ENCODE results near the gene BDKRB2.

Gene BDKRB2

DNA sequence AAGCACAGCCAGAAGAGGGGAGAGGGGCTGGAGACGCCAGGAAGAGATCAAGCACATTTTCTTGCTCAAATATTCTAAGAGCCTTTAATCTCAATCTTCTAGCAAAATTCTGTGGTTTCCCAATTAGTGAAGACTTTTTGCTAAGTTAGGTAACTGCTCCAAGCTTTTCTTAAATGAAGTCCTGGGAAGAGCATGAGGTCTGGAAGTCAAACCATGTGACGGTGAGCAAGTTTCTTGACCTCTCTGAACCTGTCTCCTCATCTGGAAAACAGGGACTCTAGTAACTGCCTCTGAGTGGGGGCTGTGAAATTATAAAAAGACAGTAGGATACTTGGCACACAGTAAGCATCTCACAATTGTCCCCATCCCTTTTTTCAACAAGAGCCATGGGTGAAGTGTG, 75.5 kb downstream of the BDKRB2 start:
- Histone ChIP-seq H3K9ac (ENCODE audit: low read depth, low read length, poor library complexity, severe bottlenecking) (no peak overlapping the region), H3K4me1 (ENCODE audit: insufficient read depth, low read length, poor library complexity, severe bottlenecking) (no peaks in the 10 kb centered on the region), H2AFZ (ENCODE audit: low read length) (no peak overlapping the region), H3K4me2 (ENCODE audit: low read depth, low read length, poor library complexity, severe bottlenecking) (no peak overlapping the region), H3K9me3 (ENCODE audit: insufficient read depth, low read depth, low read length) (no peaks in the 10 kb centered on the region), H3K36me3 (ENCODE audit: insufficient read depth, low read length) (peaks cover 7% of the 10 kb centered on the region; the same call in 1 of the 2 replicates), H3K4me3 (ENCODE audit: low read length, poor library complexity, severe bottlenecking) (no peak overlapping the region), H3K9me2 (replicated peaks; ENCODE audit: low read depth, low read length) (no peaks in the 10 kb centered on the region), H3K27me3 (ENCODE audit: insufficient read depth, low read length, poor library complexity, severe bottlenecking) (no peaks in the 10 kb centered on the region), H3K79me2 (ENCODE audit: insufficient read depth, low read length) (no peaks in the 10 kb centered on the region), H4K20me1 (ENCODE audit: insufficient read depth, low read length, poor library complexity, severe bottlenecking) (no peaks in the 10 kb centered on the region), H3F3A (ENCODE audit: low read depth) (no peaks in the 10 kb centered on the region)
- no peak for TF ChIP-seq EZH2phosphoT487 (IDR thresholded peaks at IDR 0.05; ENCODE audit: borderline replicate concordance)
- TF ChIP-seq, protein P1, sequence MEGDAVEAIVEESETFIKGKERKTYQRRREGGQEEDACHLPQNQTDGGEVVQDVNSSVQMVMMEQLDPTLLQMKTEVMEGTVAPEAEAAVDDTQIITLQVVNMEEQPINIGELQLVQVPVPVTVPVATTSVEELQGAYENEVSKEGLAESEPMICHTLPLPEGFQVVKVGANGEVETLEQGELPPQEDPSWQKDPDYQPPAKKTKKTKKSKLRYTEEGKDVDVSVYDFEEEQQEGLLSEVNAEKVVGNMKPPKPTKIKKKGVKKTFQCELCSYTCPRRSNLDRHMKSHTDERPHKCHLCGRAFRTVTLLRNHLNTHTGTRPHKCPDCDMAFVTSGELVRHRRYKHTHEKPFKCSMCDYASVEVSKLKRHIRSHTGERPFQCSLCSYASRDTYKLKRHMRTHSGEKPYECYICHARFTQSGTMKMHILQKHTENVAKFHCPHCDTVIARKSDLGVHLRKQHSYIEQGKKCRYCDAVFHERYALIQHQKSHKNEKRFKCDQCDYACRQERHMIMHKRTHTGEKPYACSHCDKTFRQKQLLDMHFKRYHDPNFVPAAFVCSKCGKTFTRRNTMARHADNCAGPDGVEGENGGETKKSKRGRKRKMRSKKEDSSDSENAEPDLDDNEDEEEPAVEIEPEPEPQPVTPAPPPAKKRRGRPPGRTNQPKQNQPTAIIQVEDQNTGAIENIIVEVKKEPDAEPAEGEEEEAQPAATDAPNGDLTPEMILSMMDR (conservative IDR thresholded peaks at IDR 0.05; ENCODE audit: low read length): no peak

DNA sequence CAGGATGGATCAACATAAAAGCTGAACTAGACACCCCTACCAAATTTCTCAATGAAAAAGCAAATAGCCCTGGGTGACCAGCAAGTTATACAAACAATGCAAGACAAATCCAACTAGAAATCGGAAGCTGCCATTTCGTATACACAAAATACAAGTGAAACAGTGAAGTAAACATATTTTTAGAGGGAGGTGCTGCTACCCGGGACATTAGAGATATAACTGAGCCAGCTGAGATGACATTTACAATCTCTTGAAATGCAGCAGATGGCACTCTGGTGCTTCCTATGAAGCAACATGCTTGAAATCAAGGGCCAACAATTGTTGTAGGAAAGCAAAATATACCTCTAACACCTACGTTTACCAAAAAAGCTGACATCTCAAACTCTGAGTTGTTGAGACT, 76.8 kb downstream of the BDKRB2 start:
- H3K79me2 ChIP-seq (ENCODE audit: insufficient read depth, low read length): no peaks in the 10 kb centered on the region
- no peaks in the 10 kb centered on the region for H3K27me3 ChIP-seq (ENCODE audit: insufficient read depth, low read length, poor library complexity, severe bottlenecking)
- H3K4me2 ChIP-seq (ENCODE audit: low read depth, low read length, poor library complexity, severe bottlenecking): no peak overlapping the region
- H3K9ac ChIP-seq (ENCODE audit: low read depth, low read length, poor library complexity, severe bottlenecking): no peak overlapping the region
- no peaks in the 10 kb centered on the region for H3K9me3 ChIP-seq (ENCODE audit: insufficient read depth, low read depth, low read length)
- peaks cover 7% of the 10 kb centered on the region; the same call in 1 of the 2 replicates for H3K36me3 ChIP-seq (ENCODE audit: insufficient read depth, low read length)
- H3K4me3 ChIP-seq (ENCODE audit: low read length, poor library complexity, severe bottlenecking): no peak overlapping the region
- TF ChIP-seq, protein P1 (conservative IDR thresholded peaks at IDR 0.05; ENCODE audit: low read length): no peak
- TF ChIP-seq EZH2phosphoT487 (IDR thresholded peaks at IDR 0.05; ENCODE audit: borderline replicate concordance): no peak
- H3K9me2 ChIP-seq (replicated peaks; ENCODE audit: low read depth, low read length): no peaks in the 10 kb centered on the region
- no peak overlapping the region for H2AFZ ChIP-seq (ENCODE audit: low read length)
- no peaks in the 10 kb centered on the region for H4K20me1 ChIP-seq (ENCODE audit: insufficient read depth, low read length, poor library complexity, severe bottlenecking)
- no peaks in the 10 kb centered on the region for H3K4me1 ChIP-seq (ENCODE audit: insufficient read depth, low read length, poor library complexity, severe bottlenecking)
- H3F3A ChIP-seq (ENCODE audit: low read depth): no peaks in the 10 kb centered on the region

DNA sequence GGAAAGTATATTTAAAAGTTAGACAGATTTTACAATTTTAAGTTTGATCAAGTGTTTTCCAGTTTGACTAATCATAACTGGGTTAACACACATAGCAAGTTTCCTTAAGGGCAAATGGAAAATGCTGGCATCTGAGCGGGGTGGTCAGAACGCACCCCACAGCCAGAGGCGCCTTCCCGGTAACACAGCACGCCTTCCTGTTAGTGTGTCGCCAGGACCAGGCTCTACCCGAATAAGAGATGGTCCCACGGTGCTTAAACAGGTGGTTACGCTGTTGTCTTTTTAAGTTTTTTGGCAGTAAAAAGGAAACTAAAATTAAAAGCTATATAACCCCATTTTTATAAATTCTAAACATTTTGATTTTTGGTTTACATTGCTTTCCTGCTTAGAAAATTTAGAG, 79.4 kb downstream of the BDKRB2 start:
- no peak overlapping the region for H2AFZ ChIP-seq (ENCODE audit: low read length)
- H3K9me2 ChIP-seq (replicated peaks; ENCODE audit: low read depth, low read length): no peaks in the 10 kb centered on the region
- H3K36me3 ChIP-seq (ENCODE audit: insufficient read depth, low read length): peaks cover 7% of the 10 kb centered on the region; the same call in 1 of the 2 replicates
- no peak overlapping the region for H3K9ac ChIP-seq (ENCODE audit: low read depth, low read length, poor library complexity, severe bottlenecking)
- no peaks in the 10 kb centered on the region for H3K79me2 ChIP-seq (ENCODE audit: insufficient read depth, low read length)
- H3K4me1 ChIP-seq (ENCODE audit: insufficient read depth, low read length, poor library complexity, severe bottlenecking): no peaks in the 10 kb centered on the region
- TF ChIP-seq, protein P1 (conservative IDR thresholded peaks at IDR 0.05; ENCODE audit: low read length): no peak
- TF ChIP-seq EZH2phosphoT487 (IDR thresholded peaks at IDR 0.05; ENCODE audit: borderline replicate concordance): no peak
- H4K20me1 ChIP-seq (ENCODE audit: insufficient read depth, low read length, poor library complexity, severe bottlenecking): no peaks in the 10 kb centered on the region
- no peaks in the 10 kb centered on the region for H3K27me3 ChIP-seq (ENCODE audit: insufficient read depth, low read length, poor library complexity, severe bottlenecking)
- H3K4me2 ChIP-seq (ENCODE audit: low read depth, low read length, poor library complexity, severe bottlenecking): no peak overlapping the region
- no peak overlapping the region for H3K4me3 ChIP-seq (ENCODE audit: low read length, poor library complexity, severe bottlenecking)
- H3K9me3 ChIP-seq (ENCODE audit: insufficient read depth, low read depth, low read length): no peaks in the 10 kb centered on the region
- no peaks in the 10 kb centered on the region for H3F3A ChIP-seq (ENCODE audit: low read depth)

Measured in Loucy (cell line).